ENCODE data around the gene HOXD12.

Gene HOXD12, protein sequence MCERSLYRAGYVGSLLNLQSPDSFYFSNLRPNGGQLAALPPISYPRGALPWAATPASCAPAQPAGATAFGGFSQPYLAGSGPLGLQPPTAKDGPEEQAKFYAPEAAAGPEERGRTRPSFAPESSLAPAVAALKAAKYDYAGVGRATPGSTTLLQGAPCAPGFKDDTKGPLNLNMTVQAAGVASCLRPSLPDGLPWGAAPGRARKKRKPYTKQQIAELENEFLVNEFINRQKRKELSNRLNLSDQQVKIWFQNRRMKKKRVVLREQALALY

DNA sequence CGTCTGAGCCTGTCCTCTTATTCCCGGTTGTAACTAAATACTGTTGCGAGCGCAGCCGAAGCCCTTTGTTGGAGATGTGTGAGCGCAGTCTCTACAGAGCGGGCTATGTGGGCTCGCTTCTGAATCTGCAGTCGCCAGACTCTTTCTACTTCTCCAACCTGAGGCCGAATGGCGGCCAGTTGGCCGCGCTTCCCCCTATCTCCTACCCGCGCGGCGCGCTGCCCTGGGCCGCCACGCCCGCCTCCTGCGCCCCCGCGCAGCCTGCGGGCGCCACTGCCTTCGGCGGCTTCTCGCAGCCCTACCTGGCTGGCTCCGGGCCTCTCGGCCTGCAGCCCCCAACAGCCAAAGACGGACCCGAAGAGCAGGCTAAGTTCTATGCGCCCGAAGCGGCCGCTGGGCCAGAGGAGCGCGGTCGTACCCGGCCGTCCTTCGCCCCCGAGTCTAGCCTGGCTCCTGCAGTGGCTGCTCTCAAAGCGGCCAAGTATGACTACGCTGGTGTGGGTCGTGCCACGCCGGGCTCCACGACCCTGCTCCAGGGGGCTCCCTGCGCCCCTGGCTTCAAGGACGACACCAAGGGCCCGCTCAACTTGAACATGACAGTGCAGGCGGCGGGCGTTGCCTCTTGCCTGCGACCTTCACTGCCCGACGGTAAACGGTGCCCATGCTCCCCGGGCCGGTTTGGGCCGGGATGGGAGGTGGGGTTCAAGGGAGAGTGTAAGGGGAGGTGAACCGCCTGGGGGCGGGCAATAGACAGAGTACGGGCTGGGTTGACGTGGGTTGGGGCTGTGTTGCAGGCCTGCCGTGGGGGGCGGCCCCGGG is at the start of gene HOXD12:
TSS of gene HOXD12 (plus strand) at position 68 of the 819 bp plus-strand sequence. CDS start at position 75, 7 bp downstream.
- H3K27ac ChIP-seq, result no peak within 1 kb of the TSS
- TF ChIP-seq, protein P1, sequence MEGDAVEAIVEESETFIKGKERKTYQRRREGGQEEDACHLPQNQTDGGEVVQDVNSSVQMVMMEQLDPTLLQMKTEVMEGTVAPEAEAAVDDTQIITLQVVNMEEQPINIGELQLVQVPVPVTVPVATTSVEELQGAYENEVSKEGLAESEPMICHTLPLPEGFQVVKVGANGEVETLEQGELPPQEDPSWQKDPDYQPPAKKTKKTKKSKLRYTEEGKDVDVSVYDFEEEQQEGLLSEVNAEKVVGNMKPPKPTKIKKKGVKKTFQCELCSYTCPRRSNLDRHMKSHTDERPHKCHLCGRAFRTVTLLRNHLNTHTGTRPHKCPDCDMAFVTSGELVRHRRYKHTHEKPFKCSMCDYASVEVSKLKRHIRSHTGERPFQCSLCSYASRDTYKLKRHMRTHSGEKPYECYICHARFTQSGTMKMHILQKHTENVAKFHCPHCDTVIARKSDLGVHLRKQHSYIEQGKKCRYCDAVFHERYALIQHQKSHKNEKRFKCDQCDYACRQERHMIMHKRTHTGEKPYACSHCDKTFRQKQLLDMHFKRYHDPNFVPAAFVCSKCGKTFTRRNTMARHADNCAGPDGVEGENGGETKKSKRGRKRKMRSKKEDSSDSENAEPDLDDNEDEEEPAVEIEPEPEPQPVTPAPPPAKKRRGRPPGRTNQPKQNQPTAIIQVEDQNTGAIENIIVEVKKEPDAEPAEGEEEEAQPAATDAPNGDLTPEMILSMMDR (conservative IDR thresholded peaks at IDR 0.05), result no peak

DNA sequence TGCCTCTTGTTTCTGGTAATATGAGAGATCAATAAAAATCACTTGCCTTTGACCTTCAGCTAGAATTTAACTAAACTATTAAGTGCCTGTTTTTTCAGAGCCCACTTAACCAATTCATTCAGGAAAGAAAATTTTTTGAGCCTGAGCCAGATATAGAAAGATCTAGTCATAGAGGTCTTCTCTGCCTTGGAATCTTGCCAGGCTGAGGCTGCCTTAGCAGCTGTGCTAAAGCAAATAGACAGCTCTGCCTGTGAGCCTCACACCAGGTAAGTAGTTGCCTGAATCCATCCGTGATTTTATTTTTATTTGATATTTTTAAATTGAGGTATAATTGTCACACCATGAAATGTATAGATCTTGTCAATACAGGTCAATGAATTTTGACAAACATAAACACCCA is 43.2 kb upstream of the HOXD12 start:
- TF ChIP-seq, protein P1 (conservative IDR thresholded peaks at IDR 0.05), result no peak
- H3K27ac ChIP-seq, result no peak overlapping the region

DNA sequence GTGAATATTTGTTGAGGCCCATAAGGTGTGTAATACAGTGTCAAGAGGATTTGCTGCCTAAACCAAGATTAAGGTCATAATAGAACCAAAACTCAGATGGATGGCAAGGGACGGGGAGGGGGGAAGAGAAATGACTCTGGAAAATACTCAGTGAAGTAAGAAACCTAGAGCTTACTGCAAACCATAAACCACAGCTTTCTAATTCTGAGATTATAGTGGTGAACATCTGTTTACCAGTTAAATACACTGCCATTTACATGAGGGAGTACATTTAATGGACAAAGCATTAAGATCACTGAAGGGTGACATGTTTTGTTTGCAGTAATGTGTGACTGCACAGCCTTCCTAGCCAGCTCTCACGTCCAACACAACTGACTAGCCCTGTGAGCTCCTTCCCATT is 35.6 kb upstream of the HOXD12 start:
- peak overlapping the region; percentile 18 for H3K27ac ChIP-seq

DNA sequence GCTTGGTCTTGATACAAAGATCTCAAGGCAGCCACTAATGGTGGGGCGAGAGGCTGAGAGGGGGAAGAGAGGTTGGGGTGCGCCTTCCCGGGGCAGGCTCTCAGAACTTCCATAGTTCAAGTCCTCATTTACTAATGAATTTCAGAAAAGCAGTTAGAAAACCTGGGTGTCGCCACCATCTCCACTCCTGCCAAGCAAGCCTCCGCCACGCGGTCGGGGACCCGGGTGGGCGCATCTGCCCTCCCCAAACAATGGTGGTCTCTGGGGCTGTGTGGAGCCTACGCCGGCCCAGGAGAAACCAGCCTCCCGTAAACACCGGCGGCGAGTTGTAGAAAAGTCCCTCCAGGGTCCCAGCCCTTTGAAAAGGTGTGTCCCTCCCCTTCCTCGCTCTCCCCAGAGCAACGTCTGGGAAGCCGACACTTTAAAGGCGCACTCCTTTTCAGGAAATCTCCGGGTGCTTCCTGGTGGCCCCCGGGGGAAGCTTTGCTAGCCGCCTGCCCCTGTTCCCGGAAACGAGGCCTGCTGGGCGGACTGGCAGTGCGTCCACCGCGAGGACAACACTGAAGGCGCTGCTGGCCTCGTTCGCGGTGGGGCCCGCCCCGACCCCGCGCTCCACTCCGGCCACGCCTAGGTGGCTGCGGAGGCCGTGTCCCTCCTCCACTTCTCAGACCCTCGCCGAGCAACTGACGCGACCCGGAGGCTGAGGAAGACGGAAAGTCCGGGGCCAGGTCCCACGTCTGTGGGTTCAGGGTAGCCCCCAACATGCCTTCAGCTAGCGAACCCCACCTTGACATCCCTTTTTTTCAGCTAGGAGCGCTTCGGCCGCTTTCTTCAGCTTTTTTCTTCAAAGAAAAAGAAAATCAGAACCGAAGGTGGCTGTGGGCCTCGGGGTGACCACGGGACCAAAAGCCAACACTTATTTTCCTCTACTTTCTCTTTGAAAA is 32.7 kb upstream of the HOXD12 start:
- TF ChIP-seq, protein P1 (conservative IDR thresholded peaks at IDR 0.05), result no peak
- no peak overlapping the region for H3K27ac ChIP-seq

More for the DNA sequence above, 35.6 kb upstream of the HOXD12 start:
- TF ChIP-seq, protein P1 (conservative IDR thresholded peaks at IDR 0.05), result no peak

DNA sequence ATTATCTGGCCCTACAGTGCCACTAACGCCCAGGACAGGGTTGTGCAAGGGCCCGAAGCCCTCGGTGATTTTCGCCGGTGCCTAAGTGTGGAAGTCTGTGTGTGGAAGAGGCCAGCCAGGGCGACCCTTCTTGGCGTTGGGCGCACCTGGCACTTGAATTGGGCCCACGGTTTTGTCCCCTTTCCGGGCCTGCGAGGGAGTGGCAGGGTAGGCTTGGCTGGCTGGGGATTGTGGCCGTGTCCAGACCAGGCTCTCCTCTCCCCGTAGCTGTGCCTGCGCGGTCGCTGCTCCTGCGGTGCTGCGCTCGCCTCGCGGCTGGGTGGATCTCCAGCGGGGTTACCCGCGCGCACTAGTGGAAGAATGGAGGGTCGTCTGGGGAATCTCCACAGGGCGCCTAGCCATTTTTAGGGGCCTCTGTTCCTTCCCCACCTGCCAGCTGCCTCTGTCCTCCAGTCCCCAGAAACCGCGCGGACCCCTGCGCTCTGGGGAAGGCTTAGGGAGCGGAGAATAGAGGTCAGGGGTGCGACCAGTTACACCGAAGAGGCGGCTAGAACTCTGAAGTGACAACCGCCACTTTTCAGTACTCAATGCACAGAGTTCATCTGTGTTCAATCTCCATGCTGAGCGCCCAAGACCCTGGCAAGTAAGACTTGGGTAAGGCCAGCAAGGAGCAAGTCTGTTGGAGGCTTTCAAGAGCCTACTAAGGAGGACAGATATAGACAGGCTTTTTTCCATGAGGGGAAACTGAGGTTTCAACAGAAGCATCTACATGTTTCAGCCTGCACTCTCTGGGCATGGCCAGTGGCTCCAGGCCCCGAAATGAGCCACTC is 31.8 kb upstream of the HOXD12 start:
- H3K27ac ChIP-seq, result no peak overlapping the region
- TF ChIP-seq, protein P1 (conservative IDR thresholded peaks at IDR 0.05), result no peak

DNA sequence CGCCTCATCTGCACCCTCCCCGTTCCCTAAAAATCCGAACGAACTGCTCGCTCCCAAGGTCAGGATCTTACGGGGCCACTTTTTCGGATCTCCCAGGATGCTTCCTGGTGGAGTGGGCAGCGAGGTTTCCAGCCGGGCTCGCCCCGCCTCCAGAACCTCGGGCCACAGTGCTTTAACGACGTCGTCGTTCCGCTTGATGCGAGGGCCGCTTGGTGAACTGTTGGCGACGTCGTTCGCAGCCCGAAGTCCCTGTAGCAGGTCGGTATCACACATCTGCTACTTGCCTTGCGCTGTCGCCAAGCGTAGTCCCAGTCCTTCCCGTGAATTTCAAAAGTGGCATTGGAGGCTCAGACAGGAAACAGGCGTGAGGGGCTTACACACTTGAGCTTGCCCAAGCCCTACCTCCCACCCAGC is 31.2 kb upstream of the HOXD12 start:
- no peak overlapping the region for H3K27ac ChIP-seq
- TF ChIP-seq, protein P1 (conservative IDR thresholded peaks at IDR 0.05), result no peak
